Breast epithelium (tissue), 3 donors: ENCODE results near the gene MEF2C.

ENCODE experiments used
- CTCF ChIP-seq, 3 donors: fragments of 450-650 bp; IDR thresholded peaks; one replicate each; pipeline ENCODE4 v1.5.1; 2016 to 2017; ENCODE audit warnings: antibody characterized with exemption in 3 of 3, mild to moderate bottlenecking in 3 of 3, moderate library complexity in 3 of 3
- POLR2A ChIP-seq: fragments of 450-650 bp; IDR thresholded peaks from one replicate; pipeline ENCODE4 v1.6.1; 2016; ENCODE audit warnings: antibody characterized with exemption, mild to moderate bottlenecking, moderate library complexity
- POLR2AphosphoS5 ChIP-seq, 3 donors: sonication (generic); formaldehyde crosslinking; IDR thresholded peaks; one replicate each; pipeline ENCODE4 v1.6.1; 2017; ENCODE audit warnings: antibody characterized with exemption in 3 of 3

GRCh38 chr5:88724201-88724600, 158.8 kb downstream of the MEF2C start:
- no peak for TF ChIP-seq CTCF (IDR thresholded peaks at IDR 0.05)
- TF ChIP-seq POLR2A: no peak
- no peak for TF ChIP-seq POLR2AphosphoS5 (IDR thresholded peaks at IDR 0.05)
